Stomach (tissue), 4 donors: ENCODE results near the gene KRTAP5-3.

Experiments used
- CTCF ChIP-seq, 7 experiments: fragments of 450-650 bp in 4 of 7; fragments of 200-600 bp in 3 of 7; sonication (generic) in 3 of 7; IDR thresholded peaks; one replicate each; pipeline ENCODE4 v1.5.1; 2016 to 2019; ENCODE audit warnings: antibody characterized with exemption in 7 of 7, control low read depth in 2 of 7, mild to moderate bottlenecking in 1 of 7
- EP300 ChIP-seq: sonication (generic); formaldehyde crosslinking; IDR thresholded peaks from one replicate; pipeline ENCODE4 v1.6.1; 2017; ENCODE audit warnings: antibody characterized with exemption
- POLR2A ChIP-seq, 4 donors: fragments of 450-650 bp; IDR thresholded peaks; one replicate each; pipeline ENCODE4 v1.6.1; 2016; ENCODE audit warnings: antibody characterized with exemption in 4 of 4, control low read depth in 2 of 4, mild to moderate bottlenecking in 1 of 4, moderate library complexity in 1 of 4
- POLR2AphosphoS5 ChIP-seq, 3 donors: sonication (generic); formaldehyde crosslinking; IDR thresholded peaks; one replicate each; pipeline ENCODE4 v1.6.1; 2016; ENCODE audit warnings: antibody characterized with exemption in 3 of 3

GRCh38 chr11:1632053-1632714 lies 23.9 kb upstream of the KRTAP5-3 start:
- TF ChIP-seq CTCF (IDR thresholded peaks at IDR 0.05): no peak
- no peak for TF ChIP-seq POLR2A (IDR thresholded peaks at IDR 0.05)
- no peak for TF ChIP-seq POLR2AphosphoS5 (IDR thresholded peaks at IDR 0.05)
- no peak for TF ChIP-seq EP300
